Muscle of leg (tissue), 11 donors: ENCODE results near the gene SRGAP3. TPM values are rescaled to one million over a fixed set of nuclear protein-coding genes. Genes with fewer than 3 reads are reported as not detected.
"Not testable (repeated sequence)": the region's sequence is repeated elsewhere in the genome, so short reads cannot be mapped to it uniquely, and the experiment has no call there.

Experiments used
- DNase-seq: peaks from one replicate; pipeline ENCODE4 v3.0.0; 2013
- H3K27ac ChIP-seq: one replicate; pipeline ENCODE4 v1.5.1; 2013; ENCODE audit warnings: mild to moderate bottlenecking, low read length, control low read depth
- H3K27me3 ChIP-seq: one replicate; pipeline ENCODE4 v1.6.1; 2013; ENCODE audit warnings: low read length; ENCODE audit not compliant: control insufficient read depth, insufficient read depth
- H3K36me3 ChIP-seq: one replicate; pipeline ENCODE4 v1.6.1; 2013; ENCODE audit warnings: low read length; ENCODE audit not compliant: control insufficient read depth, insufficient read depth
- H3K4me1 ChIP-seq: one replicate; pipeline ENCODE4 v1.6.1; 2013; ENCODE audit warnings: low read length; ENCODE audit not compliant: control insufficient read depth, insufficient read depth
- H3K4me3 ChIP-seq: one replicate; pipeline ENCODE4 v1.5.1; 2013; ENCODE audit warnings: low read length, control low read depth
- H3K9me3 ChIP-seq: replicated peaks from 2 replicates; pipeline ENCODE4 v1.6.1; 2013; ENCODE audit warnings: low read depth, low read length; ENCODE audit not compliant: control insufficient read depth
- WGBS: methylation state at CpG from one replicate; pipeline ENCODE4 v1.1.5; 2013; ENCODE audit warnings: missing lambda C conversion rate; ENCODE audit not compliant: insufficient coverage; 5-methylcytosine and 5-hydroxymethylcytosine counted together
- polyA plus RNA-seq, 8 donors: library from polyadenylated mRNA; unstranded; fragments of 120-200 nt; gene quantifications; one replicate each; pipeline versions ENCODE4 v1.2.1 to v1.2.3, GENCODE V29; 2013; ENCODE audit warnings: inconsistent platforms in 1 of 8, low replicate concordance in 1 of 8; ENCODE audit not compliant: insufficient read length in 8 of 8, insufficient read depth in 1 of 8
- total RNA-seq: library from RNA; stranded (reverse); fragments of 120-200 nt; gene quantifications from one replicate; pipeline ENCODE4 v1.2.4, GENCODE V29; 2013

The SRGAP3 gene
- total and polyA plus RNA-seq, 9 donors, result 16.2 to 25.7 (median 20.2) TPM

DNA sequence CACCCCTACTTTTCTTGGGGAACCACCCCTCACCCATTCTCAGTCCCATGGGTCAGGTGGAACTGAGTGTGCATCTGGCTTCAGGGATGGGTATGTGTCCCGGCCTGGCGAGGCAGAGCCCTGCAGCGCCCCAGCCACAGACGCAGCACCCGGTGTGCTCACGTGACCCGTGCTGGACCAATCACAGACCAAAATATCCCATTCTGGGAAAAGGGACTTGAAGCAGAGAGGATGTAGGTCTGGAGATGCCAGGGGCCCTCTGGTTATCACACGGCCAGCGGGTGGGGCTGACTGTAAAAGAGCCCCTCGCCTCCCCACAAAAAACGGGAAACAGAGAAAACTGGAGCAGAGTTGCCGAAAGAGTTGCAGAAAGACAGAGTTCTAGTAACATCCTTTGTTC is 148.2 kb downstream of the SRGAP3 start:
- Histone ChIP-seq H3K27me3 (no peaks in the 10 kb centered on the region), H3K27ac (no peak overlapping the region), H3K36me3 (peaks cover 8% of the 10 kb centered on the region), H3K9me3 (no peaks in the 10 kb centered on the region), H3K4me3 (no peak overlapping the region), H3K4me1 (peaks cover 28% of the 10 kb centered on the region)
- 77% methylated on average over 5 of the region's 12 CpGs for WGBS
- no peak for DNase-seq

DNA sequence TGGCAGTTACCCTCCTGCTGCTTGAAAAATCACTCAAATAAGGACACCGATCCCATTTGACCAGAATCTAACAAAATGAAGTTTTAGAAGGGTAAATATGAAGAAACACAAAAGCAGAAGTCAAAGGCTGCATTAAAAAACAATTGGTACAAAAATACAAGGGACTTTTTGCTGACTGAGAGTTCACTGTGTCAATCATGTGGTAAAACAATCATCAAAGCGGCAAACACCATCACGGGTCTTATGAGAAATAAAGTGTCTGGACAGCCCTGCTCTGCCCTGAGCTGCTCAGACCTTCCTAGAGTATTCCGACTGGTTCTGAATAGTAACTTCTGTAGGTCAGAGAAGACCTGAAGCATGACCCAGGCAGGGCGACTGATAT is 148.9 kb downstream of the SRGAP3 start:
- Histone ChIP-seq H3K9me3 (no peaks in the 10 kb centered on the region), H3K27me3 (no peaks in the 10 kb centered on the region), H3K4me3 (no peak overlapping the region), H3K4me1 (peaks cover 28% of the 10 kb centered on the region), H3K36me3 (peaks cover 8% of the 10 kb centered on the region), H3K27ac (no peak overlapping the region)
- 69% methylated on average over 4 of the region's 5 CpGs for WGBS
- DNase-seq, result no peak

DNA sequence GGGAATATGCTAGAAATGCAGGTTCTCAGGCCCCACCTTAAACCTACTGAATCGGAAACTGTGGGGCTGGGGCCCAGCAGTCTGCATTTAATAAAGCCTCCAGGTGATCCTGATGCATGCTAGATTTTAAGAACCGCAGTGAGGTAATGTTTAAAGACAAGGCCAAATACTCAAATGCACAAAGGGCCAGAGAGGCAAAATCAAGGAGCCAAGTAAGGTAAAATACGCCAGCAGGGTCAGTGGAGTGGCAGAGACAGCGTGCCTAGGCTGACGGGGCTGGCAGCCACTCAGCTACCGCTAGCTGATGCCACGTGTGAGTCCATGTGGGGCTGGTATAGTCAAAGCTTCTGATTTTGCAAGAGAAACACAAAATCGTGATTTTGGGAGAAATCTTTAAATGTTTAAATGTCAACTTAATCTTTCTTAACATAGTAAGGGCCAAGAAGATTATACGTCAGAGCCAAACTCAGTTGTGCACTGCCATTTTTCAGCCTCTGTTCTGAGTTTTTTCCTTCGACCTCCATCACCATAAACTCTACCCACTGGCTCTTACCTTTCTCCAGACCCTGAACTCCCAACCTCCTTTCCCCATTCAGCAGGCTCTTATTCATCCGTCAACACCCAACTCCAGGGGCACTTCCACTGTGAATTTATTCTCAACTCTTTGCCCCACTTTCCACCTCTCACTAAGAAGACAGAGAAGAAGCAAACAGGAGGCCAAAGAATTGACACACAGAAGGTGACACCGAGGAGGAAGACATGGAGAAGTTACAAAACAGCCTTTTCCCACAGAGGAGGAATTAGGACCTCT is 149.5 kb downstream of the SRGAP3 start:
- Histone ChIP-seq H3K4me1 (peaks cover 28% of the 10 kb centered on the region), H3K9me3 (no peaks in the 10 kb centered on the region), H3K27me3 (no peaks in the 10 kb centered on the region), H3K27ac (no peak overlapping the region), H3K36me3 (peaks cover 8% of the 10 kb centered on the region), H3K4me3 (no peak overlapping the region)
- 68% methylated on average over 8 of the region's 12 CpGs for WGBS
- DNase-seq, result no peak

DNA sequence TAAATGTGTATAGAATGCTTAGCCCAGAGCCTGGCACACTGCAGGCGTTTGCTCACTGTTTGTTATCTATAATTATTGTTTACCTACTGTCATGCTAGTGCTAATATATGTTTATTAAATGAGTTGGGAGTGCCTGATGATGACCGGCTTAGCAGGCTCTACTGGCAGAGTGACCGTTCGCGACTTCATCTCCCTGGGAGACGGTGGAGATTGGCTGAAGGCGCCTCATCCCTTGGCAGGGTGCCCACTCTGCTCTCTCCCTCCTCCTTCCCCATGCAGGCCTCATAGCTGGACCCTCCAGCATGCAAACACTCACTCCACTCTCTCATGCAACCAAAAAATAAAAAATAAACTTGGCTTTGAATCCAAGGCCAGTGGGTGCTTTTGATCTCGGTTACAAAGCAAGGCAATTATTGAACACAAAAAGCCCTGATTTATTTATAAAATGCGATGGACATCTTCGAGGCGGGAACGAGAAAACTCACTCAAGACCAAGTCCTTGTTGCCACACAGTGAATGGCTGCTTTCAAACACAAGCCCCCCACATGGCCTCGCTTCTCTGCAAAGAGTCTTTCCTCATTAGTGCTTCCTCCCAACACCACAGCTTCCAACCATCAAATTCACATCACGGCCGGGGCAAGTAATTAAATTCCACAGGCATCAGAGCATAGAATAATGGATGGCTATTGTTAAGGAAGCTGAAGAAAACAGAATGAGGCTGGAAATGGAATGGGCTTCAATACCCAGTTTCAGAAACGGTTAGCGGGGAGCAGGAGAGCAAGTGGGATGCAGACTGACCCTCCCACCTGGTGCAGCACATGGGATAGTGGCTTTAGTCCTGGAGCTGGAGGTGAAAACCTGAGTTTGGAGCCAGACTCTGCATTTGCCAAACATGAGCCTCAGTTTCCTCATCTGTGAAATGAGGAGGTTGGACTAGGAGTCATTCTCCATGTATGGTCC is 150.4 kb downstream of the SRGAP3 start:
- DNase-seq, result peak; percentile 87
- Histone ChIP-seq H3K36me3 (peaks cover 3% of the 10 kb centered on the region), H3K4me3 (no peak overlapping the region), H3K9me3 (no peaks in the 10 kb centered on the region), H3K4me1 (peaks cover 28% of the 10 kb centered on the region), H3K27me3 (no peaks in the 10 kb centered on the region), H3K27ac (no peak overlapping the region)
- WGBS, result 43% methylated on average over 10 of the region's 17 CpGs

DNA sequence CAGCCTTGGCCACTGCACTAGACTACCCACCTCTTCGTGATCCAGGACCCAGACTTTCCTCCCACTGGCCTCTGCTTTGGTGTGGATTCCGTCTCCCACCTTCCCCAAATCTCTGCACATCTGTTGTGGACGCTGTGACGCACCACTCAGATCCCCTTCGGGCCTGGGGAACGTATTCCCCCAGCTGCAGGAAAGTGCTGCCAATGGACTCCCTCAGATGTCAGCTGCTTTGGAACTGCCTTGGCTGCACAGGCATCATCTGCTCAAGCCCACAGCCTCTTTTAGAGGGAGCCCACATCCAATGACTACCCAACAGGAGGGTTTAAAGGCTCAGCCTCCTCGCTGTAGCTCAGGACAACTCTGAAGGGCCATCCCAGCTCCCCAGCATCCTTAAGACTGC is 152.0 kb downstream of the SRGAP3 start:
- Histone ChIP-seq H3K4me1 (peaks cover 26% of the 10 kb centered on the region), H3K4me3 (no peak overlapping the region), H3K36me3 (no peaks in the 10 kb centered on the region), H3K27ac (no peak overlapping the region), H3K9me3 (no peaks in the 10 kb centered on the region), H3K27me3 (no peaks in the 10 kb centered on the region)
- 45% methylated on average over 7 of the region's 7 CpGs for WGBS
- peak; percentile 62 for DNase-seq

GRCh38 chr3:9091486-9092235 is 157.8 kb downstream of the SRGAP3 start:
- no peaks in the 10 kb centered on the region for H3K9me3 ChIP-seq
- H3K4me1 ChIP-seq, result peaks cover 18% of the 10 kb centered on the region
- WGBS, result 22% methylated on average over 12 of the region's 15 CpGs
- DNase-seq, result peak; percentile 97
- no peaks in the 10 kb centered on the region for H3K36me3 ChIP-seq
- H3K27ac ChIP-seq, result peak overlapping the region; percentile 89
- H3K27me3 ChIP-seq, result no peaks in the 10 kb centered on the region
- H3K4me3 ChIP-seq, result no peak overlapping the region

GRCh38 chr3:9088441-9089353 is 160.7 kb downstream of the SRGAP3 start:
- Histone ChIP-seq H3K27ac (peak overlapping the region; percentile 57), H3K27me3 (no peaks in the 10 kb centered on the region), H3K9me3 (no peaks in the 10 kb centered on the region), H3K36me3 (no peaks in the 10 kb centered on the region), H3K4me1 (peaks cover 18% of the 10 kb centered on the region), H3K4me3 (no peak overlapping the region)
- 16% methylated on average over 10 of the region's 12 CpGs for WGBS
- peak; percentile 73 for DNase-seq

DNA sequence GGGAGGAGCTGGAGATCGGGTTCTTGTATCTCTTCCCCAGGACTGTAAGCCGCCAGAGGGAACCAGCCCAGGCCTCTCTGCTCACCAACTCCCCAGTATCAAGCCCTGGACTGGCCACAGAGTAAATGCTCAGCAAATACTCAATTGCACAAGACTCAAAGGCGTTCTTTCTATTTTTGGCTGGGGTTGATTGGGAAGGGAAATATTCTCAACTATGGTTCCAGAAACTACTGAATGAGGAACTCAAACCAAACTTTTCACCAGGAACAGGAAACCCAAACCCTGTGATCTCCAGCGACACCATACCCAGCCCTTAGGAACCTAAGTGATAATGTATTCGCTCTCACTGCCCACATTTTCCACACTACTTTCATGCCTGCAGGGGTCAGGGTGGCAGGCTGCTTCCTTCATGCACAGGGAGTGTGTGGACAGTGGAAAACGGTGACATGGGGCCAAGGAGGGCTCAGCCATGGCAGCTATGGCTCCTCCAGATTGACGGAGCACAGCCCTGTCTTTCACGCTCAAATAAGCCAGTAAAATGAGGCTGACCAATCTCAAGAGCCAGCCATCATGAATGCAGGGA is 161.5 kb downstream of the SRGAP3 start:
- no peaks in the 10 kb centered on the region for H3K9me3 ChIP-seq
- no peaks in the 10 kb centered on the region for H3K36me3 ChIP-seq
- peaks cover 18% of the 10 kb centered on the region for H3K4me1 ChIP-seq
- WGBS, result 65% methylated on average over 2 of the region's 8 CpGs
- H3K27ac ChIP-seq, result peak overlapping the region; percentile 57
- DNase-seq, result peak; percentile 67
- no peaks in the 10 kb centered on the region for H3K27me3 ChIP-seq
- no peak overlapping the region for H3K4me3 ChIP-seq

DNA sequence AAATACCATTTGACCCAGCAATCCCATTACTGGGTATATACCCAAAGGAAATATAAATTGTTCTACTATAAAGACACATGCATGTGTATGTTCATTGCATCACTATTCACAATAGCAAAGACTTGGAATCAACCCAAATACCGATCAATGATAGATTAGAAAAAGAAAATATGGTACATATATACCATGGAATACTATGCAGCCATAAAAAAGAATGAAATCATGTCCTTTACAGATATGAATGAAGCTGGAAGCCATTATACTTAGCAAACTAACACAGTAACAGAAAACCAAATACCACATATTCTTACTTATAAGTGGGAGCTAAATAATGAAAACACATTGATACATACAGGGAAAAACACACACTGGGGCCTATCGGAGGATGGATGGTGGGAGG is 164.0 kb downstream of the SRGAP3 start:
- not testable (repeated sequence) for DNase-seq, H3K9me3 ChIP-seq, H3K4me3 ChIP-seq, H3K27ac ChIP-seq, H3K27me3 ChIP-seq, H3K36me3 ChIP-seq
- no CpG with 5 or more reads among the region's 2 CpGs for WGBS
- peaks cover 14% of the 10 kb centered on the region for H3K4me1 ChIP-seq
